ENCODE data around the gene KDM4C. TPM values are rescaled to one million over a fixed set of nuclear protein-coding genes. Genes with fewer than 3 reads are reported as not detected.

KDM4C gene
- total and polyA plus RNA-seq, 2 of the 13 experiments (the other 11 are each of a cell fraction or from before 2014, with no cell fraction given): 19.4 to 23.6 TPM

DNA sequence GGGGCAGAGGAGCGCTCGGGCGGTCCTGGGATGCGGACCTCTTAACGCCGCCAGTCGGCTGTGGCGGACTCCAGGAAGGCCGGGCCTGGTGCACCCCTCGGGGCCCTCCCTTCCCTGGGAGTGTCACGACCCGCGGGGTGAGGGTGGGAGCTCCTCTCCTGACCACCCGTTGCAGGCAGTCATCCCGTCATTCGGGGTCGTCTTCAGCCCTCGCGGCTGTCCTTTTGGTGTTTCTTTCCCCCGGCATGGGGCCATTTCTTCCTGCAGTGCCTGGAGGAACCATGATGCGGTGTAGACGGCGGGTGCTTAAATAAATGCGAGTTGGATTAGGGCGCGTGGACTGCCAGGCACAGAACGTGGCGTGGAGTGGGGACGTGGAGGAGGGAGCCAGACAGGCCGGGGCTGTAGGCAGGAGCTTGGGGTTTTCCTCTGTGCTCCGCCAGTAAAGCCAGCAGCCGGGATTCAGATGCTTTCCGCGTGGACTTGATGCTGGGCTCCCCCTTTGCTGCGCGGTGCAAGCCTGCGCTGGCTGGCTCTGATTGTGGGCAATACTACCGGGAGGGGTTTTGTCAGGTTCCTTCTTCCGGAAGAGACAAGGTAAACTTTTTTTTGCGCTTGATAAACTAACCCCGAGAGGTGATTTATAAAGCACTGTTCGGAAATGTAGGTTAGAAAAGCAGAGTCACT is 868 bp downstream of the KDM4C start (continued):
- TF ChIP-seq, protein P1, sequence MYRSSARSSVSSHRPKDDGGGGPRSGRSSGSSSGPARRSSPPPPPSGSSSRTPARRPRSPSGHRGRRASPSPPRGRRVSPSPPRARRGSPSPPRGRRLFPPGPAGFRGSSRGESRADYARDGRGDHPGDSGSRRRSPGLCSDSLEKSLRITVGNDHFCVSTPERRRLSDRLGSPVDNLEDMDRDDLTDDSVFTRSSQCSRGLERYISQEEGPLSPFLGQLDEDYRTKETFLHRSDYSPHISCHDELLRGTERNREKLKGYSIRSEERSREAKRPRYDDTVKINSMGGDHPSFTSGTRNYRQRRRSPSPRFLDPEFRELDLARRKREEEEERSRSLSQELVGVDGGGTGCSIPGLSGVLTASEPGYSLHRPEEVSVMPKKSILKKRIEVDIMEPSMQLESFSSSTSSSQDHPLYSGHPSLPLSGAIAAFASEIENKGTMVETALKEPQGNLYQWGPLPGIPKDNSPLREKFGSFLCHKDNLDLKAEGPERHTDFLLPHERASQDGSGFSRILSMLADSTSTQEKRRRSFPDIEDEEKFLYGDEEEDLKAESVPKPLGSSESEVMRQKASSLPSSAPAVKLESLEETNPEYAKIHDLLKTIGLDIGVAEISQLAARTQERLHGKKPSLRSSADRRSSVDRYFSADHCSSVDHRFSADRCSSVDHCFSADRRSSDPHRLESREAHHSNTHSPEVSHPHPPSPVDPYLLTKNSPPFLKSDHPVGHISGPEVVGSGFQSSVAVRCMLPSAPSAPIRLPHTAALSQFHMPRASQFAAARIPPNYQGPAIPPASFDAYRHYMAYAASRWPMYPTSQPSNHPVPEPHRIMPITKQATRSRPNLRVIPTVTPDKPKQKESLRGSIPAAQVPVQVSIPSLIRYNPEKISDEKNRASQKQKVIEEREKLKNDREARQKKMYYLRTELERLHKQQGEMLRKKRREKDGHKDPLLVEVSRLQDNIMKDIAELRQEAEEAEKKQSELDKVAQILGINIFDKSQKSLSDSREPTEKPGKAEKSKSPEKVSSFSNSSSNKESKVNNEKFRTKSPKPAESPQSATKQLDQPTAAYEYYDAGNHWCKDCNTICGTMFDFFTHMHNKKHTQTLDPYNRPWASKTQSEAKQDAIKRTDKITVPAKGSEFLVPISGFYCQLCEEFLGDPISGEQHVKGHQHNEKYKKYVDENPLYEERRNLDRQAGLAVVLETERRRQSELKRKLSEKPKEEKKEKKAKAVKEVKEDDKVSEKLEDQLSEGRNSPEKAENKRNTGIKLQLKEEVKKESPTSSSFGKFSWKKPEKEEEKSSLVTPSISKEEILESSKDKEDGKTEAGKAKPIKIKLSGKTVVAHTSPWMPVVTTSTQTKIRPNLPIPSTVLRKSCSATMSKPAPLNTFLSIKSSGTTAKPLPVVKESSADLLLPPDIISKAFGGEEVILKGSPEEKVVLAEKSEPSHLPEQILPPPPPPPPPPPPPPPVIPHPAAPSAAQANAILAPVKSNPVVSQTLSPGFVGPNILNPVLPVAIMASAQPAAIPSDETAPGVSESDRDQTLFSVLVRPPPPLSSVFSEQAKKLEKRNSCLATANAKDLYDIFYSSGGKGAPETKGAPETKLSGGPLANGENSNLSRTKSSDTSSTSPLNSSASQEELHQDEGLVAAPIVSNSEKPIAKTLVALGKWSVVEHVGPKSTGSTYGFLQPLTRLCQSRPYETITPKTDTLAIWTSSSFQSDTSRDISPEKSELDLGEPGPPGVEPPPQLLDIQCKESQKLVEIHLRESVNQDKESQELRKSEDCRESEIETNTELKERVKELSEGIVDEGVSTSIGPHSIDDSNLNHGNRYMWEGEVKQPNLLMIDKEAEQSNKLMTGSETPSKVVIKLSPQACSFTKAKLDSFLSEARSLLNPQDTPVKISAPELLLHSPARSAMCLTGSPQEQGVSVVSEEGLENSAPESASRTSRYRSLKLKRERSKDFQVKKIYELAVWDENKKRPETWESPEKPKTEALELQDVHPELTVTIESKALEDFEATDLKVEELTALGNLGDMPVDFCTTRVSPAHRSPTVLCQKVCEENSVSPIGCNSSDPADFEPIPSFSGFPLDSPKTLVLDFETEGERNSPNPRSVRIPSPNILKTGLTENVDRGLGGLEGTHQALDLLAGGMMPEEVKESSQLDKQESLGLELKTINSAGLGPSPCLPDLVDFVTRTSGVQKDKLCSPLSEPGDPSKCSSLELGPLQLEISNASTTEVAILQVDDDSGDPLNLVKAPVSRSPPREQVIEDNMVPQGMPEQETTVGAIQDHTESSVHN (CRISPR knock-in tag; IDR thresholded peaks at IDR 0.05): no peak
- TF ChIP-seq WIZ (CRISPR knock-in tag; IDR thresholded peaks at IDR 0.05): no peak
- no peak; the same call in 1 of the 2 replicates for TF ChIP-seq ZNF501 (CRISPR knock-in tag; IDR thresholded peaks at IDR 0.05)
- TF ChIP-seq SUZ12 (IDR thresholded peaks at IDR 0.05; ENCODE audit: low read depth, low read length): no peak
- TF ChIP-seq ZFP36 (IDR thresholded peaks at IDR 0.05; ENCODE audit: borderline replicate concordance, low read depth, low read length, partially characterized antibody): no peak
- no peak for TF ChIP-seq ZNF720 (CRISPR knock-in tag; IDR thresholded peaks at IDR 0.05)
- no peak for TF ChIP-seq ZEB1 (IDR thresholded peaks at IDR 0.05; ENCODE audit: insufficient replicate concordance, low read depth)
- TF ChIP-seq MTF2 (CRISPR knock-in tag; IDR thresholded peaks at IDR 0.05; ENCODE audit: borderline replicate concordance): no peak
- TF ChIP-seq ZNF678 (CRISPR knock-in tag; IDR thresholded peaks at IDR 0.05): no peak
- no peak for TF ChIP-seq SETDB1 (CRISPR knock-in tag; IDR thresholded peaks at IDR 0.05; ENCODE audit: borderline replicate concordance)
- TF ChIP-seq, protein P2, sequence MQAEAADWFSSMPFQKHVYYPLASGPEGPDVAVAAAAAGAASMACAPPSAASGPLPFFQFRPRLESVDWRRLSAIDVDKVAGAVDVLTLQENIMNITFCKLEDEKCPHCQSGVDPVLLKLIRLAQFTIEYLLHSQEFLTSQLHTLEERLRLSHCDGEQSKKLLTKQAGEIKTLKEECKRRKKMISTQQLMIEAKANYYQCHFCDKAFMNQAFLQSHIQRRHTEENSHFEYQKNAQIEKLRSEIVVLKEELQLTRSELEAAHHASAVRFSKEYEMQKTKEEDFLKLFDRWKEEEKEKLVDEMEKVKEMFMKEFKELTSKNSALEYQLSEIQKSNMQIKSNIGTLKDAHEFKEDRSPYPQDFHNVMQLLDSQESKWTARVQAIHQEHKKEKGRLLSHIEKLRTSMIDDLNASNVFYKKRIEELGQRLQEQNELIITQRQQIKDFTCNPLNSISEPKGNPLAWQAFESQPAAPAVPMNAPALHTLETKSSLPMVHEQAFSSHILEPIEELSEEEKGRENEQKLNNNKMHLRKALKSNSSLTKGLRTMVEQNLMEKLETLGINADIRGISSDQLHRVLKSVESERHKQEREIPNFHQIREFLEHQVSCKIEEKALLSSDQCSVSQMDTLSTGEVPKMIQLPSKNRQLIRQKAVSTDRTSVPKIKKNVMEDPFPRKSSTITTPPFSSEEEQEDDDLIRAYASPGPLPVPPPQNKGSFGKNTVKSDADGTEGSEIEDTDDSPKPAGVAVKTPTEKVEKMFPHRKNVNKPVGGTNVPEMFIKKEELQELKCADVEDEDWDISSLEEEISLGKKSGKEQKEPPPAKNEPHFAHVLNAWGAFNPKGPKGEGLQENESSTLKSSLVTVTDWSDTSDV (CRISPR knock-in tag; IDR thresholded peaks at IDR 0.05): peak; percentile 72; the same call in 1 of the 2 replicates
- TF ChIP-seq ZNF205 (CRISPR knock-in tag; IDR thresholded peaks at IDR 0.05): no peak
- TF ChIP-seq AGO2 (optimal IDR thresholded peaks at IDR 0.05; ENCODE audit: low read depth, low read length): peak; percentile 14
- no peak for TF ChIP-seq ZNF230 (CRISPR knock-in tag; IDR thresholded peaks at IDR 0.05)
